HG03432 (cell line): ENCODE results near the gene SEZ6L.

Source experiments
- ATAC-seq: cut with Tn5 transposase; IDR thresholded peaks from one replicate; pipeline ENCODE4 v1.9.1; 2021; ENCODE audit warnings: mild to moderate bottlenecking, moderate library complexity; ENCODE audit not compliant: unreplicated experiment

Gene SEZ6L

DNA sequence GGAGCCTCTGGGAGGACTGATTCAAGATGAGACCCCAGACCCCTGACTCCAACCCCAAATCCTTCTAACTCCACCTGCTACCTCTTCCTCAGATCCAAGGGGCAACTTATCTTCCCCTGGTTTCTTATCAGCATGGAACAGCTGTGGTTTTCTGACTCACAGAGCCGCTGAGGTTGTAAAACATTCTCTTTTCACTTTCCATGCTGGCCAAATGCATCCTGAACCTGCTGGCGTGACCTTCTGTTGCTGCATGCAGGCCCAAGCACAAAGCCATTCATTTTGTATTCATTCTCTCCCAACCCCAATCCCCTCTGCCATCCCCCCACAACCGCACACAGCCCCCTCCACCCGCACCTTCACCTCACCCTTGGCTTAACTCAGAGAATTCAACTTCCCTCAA, 70.3 kb downstream of the SEZ6L start:
- no peak for ATAC-seq

DNA sequence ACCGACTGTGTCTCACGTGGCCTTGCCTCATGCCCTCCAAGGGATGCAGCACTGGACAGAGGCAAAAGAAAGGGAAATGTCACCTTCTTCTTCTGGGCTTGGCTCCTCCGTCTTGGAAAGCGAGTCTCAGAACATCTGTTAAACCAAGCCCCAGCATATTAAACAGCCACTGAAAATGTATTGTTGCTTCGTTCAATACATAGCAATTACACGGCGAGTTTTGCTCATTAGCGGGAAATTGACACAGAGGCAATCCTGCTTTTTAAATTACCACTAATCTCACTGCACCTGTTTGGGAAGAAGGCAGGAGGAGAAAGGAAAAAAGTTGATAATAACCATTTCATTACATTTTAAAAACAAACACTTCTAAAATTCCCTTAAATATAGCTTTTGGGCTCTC, 72.1 kb downstream of the SEZ6L start:
- ATAC-seq, result no peak

GRCh38 chr22:26245001-26245400, 75.7 kb downstream of the SEZ6L start:
- no peak for ATAC-seq

DNA sequence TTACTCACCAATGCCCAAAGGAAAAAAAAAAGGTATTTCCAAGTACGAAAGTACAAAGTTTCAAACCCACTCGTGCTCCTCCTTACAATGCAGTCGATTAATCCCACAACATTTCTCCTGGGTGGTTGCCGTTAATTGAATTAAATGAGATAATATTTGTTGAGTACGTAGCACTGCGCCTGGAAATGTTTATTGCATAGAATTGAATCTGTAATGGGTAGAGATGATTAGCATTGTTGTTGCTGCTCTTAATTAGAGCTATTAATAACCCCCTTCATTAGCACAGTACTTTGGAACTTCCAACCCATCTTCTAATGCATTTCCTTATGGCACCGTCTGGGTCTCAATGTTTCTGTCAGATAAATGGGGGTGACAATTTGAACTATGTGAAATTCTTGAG, 77.3 kb downstream of the SEZ6L start:
- no peak for ATAC-seq

- ATAC-seq, result no peak
These were observed 82.6 kb downstream of the SEZ6L start for GRCh38 chr22:26251869-26252268.

GRCh38 chr22:26259510-26259909, 90.2 kb downstream of the SEZ6L start:
- ATAC-seq, result no peak

DNA sequence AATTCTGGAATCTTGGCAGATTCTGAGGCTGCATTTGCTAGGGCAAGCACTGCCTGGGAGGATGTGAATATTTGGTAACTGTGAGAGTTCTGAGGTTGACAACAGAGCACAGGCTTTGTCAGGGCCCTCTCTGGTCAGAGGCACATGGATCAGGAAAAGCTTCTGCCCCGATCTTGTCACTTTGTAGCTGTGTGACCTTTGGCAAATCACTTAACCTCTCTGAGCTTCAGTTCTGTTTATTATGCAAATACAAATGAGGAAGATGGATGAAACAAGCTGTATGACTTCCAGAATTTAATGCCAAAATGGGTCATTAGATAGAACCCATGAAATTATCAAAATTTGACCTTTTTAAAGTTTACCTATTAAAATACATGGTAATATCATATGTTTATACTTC, 94.9 kb downstream of the SEZ6L start:
- no peak for ATAC-seq

GRCh38 chr22:26265281-26265680, 96.0 kb downstream of the SEZ6L start:
- ATAC-seq, result no peak

GRCh38 chr22:26265909-26266308, 96.6 kb downstream of the SEZ6L start:
- no peak for ATAC-seq

- no peak for ATAC-seq
These were observed 98.6 kb downstream of the SEZ6L start for GRCh38 chr22:26267856-26268255.

- no peak for ATAC-seq
These were observed 100.3 kb downstream of the SEZ6L start for GRCh38 chr22:26269572-26269971.

- no peak for ATAC-seq
These were observed 102.2 kb downstream of the SEZ6L start for GRCh38 chr22:26271427-26271826.

- ATAC-seq, result no peak
These were observed 103.9 kb downstream of the SEZ6L start for GRCh38 chr22:26273011-26273675.

GRCh38 chr22:26276529-26277160, 107.4 kb downstream of the SEZ6L start:
- ATAC-seq, result no peak

DNA sequence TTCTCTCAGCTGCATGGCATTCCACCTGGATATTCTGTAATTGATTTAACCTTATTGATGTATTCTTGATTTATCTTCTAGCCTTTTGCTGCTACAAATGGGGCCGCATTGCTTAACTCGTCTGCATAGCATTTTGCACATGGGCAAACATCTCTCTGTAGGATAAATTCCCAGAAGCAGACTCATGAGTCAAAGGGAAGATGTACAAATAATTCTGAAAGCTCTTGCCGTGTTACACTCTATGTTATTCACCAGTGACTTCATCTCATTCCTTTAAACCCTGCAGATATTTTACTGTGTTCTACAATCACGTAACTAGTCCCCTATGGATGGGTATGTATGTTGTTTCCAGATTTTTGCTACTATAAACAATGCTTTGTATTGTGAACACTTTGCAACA, 112.7 kb downstream of the SEZ6L start:
- ATAC-seq, result no peak

DNA sequence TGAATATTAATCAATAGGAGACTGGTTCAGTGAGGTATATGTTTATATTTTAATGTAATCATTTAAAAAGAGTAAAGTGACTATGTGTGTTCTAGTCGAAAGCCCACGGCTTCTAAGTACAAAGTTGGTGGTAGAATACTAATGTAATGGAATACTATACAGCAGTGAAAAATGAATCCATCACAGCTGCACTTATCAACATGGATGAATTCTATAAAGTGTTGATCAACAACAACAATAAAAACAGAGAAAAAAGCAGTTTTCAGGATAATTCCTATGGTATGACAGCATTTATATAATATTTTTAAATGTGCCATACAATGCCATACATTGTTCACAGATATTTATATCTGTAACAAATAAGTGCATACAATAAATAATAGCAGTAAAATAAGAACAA, 114.1 kb downstream of the SEZ6L start:
- no peak for ATAC-seq

- ATAC-seq, result no peak
These were observed 116.4 kb downstream of the SEZ6L start for GRCh38 chr22:26285632-26286031.

DNA sequence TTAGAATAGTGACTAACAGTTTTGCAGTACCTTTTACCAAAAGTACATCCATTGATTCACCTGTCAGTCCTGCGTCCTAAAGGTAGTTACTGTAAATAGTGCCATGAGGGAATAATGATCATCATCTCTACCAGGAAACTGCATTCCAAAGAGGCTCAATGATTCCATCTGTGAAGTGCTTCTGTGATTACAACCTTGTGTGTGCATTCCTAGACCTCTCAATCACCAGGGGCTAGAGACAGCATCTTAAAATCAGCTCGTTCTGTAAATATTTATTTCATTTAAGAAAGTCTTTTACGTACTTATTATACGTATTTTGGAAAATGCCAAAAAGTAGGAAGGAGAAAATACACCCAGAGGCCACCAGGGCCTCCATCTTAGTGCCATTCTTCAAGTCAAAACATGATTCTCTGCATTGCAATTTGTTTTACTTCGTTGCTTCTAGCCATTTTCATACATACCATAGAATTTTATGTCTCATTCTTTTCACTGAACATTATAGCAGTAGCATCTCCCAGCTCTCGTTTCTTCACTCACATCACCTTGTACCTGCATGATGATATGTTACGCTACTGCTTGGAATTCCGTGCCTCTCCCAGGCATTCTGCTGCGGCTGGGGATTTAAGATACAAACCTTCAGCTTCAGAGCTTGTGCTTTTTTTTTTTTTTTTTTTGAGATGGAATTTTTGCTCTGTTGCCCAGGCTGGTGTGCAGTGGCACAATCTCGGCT, 117.0 kb downstream of the SEZ6L start:
- ATAC-seq, result no peak

DNA sequence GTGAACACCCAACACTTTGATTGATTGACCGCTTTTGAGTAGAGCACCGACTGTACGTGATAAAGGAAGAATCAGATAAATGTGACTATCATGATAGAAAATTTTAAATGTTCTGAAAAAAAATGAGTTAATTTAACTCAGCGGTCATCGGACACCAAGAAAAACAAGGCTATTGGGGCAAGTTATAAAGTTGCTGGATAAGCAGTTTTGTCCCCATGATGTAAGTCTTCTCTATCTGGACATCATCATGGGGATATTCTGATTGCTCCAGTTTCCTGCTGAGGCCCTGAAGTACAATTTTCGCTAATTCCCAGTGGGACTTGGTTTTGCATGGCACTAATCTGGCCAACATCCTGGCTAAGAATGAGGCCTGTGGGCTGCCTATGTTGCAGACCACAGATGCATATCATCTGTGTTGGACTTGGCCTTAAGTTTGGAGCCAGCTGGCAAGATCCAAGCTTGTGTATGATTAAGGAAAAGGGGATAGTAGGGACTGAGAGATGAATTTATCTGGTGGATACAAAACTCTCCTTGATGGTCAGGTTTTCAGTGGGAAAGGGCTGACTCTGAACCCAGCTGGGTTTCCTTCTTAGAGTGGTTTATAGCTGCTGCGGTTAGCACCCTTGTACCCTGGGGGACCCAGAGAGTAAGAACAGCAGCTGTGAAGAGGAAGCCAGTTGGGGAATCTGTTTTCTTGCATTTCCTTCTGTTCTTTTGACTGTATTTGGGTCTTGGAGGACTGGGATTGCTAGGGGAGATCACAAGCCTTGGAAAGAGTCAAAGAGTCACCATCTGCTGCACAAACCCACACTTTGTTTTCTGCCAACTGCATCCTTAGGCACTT, 118.3 kb downstream of the SEZ6L start:
- ATAC-seq, result no peak

- ATAC-seq, result no peak
These were observed 120.4 kb downstream of the SEZ6L start for GRCh38 chr22:26289611-26290101.
